ENCODE results near the gene ZNF653.

ZNF653 gene

GRCh38 chr19:11510444-11510843 lies 4.8 kb upstream of the ZNF653 start:
- no peak for TF ChIP-seq CTCF (IDR thresholded peaks at IDR 0.05; ENCODE audit: low read depth, low read length)
- H3K4me3 ChIP-seq (ENCODE audit: low read depth, low read length): no peak overlapping the region

DNA sequence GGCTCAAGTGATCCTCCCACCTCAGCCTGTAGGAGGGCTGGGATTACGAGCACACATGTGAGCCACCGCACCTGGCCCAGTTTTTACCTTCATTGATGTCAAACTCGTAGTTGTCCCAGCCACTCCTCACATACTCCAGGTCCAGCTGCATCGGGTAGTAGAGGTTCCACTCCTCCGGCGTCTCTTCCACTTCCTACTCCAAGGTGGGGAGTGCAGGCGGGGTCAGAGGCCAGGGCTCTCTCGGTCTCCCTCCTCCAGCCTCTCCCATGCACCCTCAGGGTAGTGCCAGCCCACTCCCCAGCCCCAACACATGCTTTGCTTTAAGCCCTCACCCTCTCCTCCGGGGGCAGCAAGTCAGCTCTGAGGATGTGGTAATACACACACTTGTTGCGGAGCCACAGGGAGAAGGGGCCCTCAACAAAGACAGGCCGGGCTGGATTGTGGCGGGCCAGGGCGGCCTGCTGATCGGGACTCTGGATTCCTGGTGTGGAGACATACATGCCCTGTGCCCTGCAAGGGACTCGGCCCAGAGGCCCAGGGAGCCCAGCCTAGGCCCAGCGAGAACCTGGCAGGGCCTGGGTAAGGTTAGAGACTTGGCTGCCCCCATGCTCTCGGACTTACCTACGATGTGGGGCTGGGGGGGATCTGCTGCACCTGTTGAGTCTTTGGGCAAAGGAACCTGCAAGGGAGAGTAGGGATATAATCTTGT lies 1.9 kb upstream of the ZNF653 start:
- no peak overlapping the region for H3K4me3 ChIP-seq (ENCODE audit: low read depth, low read length)
- no peak for TF ChIP-seq CTCF (IDR thresholded peaks at IDR 0.05; ENCODE audit: low read depth, low read length)

DNA sequence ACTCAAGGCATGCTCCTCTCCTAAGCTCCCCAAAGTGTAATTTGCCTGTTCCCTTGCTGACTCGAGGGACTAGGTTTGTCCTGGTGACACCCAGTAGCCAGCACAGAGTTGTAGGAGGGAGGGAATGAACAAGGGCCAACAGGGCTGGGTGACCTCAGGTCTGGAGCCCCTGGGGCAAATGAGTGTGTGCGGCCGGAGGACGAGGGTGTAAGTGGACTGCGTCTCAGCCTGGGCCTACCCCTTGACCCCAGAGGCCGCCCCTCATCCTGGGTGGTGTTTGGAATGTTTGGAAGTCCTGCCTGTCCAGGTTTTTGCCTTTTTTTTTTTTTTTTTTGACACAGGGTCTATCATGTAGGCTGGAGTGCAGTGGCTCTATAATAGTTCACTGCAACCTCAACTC lies 1.3 kb upstream of the ZNF653 start:
- no peak for TF ChIP-seq CTCF (IDR thresholded peaks at IDR 0.05; ENCODE audit: low read depth, low read length)
- no peak overlapping the region for H3K4me3 ChIP-seq (ENCODE audit: low read depth, low read length)

DNA sequence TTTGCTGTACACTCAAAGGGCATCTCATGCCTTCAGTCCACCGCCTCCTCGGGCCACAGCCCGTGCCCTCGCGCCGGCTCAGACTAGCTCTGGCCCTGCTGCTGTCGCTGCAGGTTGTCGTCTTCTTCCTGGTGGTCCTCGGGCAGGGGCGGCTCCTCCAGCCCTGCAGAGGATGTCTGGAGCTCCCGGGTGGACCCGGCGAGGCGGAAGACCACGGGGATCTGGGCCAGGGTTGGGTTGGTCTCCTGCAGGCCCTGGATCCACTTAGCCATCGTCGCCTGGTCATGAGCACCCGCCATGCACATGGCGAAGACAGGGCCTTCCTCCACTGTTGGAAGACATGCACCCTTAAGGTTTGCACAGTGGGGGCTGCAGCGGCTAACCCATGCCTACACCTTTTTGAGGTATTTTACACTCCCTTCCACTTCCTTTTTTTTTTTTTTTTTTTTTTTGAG lies 489 bp upstream of the ZNF653 start:
- H3K4me3 ChIP-seq (ENCODE audit: low read depth, low read length): peak overlapping the region; percentile 76
- no peak for TF ChIP-seq CTCF (IDR thresholded peaks at IDR 0.05; ENCODE audit: low read depth, low read length)

DNA sequence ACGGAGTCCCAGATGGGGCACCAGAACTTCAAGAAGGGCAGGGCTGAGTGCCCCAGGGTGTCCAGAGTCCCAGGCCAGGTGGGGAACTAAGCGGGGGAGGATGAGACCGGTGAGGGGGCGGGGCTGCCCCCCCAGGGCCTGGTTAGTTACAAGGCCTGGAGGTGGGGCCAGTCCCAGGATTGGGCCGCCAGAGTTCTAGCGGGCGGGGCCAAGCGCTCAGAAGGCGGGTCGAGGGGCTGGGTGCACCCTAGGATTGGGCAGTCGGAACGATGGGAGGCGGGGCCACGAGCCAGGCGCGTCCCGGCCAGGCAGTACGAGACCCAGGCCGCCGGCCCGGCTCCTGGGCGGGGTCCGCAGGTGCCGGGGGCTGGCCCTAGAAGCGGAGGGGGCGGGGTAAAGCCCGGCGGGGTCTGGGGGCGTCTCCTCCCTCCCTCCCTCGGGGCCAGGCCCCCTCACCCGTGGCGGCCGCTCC lies 571 bp downstream of the ZNF653 start:
- TF ChIP-seq CTCF (IDR thresholded peaks at IDR 0.05; ENCODE audit: low read depth, low read length): no peak

DNA sequence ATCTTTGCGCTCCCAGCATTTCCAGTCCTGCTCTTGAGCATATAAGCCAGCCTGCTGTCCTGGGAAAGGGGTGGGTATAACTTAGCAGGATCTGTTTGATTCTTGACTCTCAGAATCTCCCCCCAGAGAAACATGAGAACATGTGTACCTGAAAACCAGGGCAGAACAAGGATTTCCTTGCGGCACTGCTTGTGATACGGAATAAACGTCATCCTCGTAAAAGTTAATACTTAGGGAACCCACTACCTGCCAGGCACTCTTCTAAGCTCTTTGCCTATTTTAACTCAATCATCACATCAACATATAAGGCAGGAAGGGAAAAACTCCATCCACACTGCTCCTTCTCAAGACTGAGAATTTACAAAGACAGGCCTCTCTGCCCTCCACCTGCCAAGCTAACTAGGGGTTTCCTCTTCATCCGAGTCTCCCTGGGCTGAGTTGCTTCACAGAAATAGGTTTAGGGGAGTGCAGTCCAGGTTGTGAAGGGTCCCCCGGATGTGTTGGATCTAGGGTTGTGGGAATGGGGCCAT lies 1.1 kb downstream of the ZNF653 start:
- peak overlapping the region; percentile 76 for H3K4me3 ChIP-seq (ENCODE audit: low read depth, low read length)
- no peak for TF ChIP-seq CTCF (IDR thresholded peaks at IDR 0.05; ENCODE audit: low read depth, low read length)

More for the DNA sequence above, 571 bp downstream of the ZNF653 start:
- peak overlapping the region; percentile 76 for H3K4me3 ChIP-seq (ENCODE audit: low read depth, low read length)

- TF ChIP-seq CTCF (IDR thresholded peaks at IDR 0.05; ENCODE audit: low read depth, low read length): no peak
- H3K4me3 ChIP-seq (ENCODE audit: low read depth, low read length): no peak overlapping the region
Measured at GRCh38 chr19:11499890-11500420, 5.7 kb downstream of the ZNF653 start.

All from WI38 (cell line).